ENCODE results near the gene RTN4. TPM values are rescaled to one million over a fixed set of nuclear protein-coding genes. Genes with fewer than 3 reads are reported as not detected.

RTN4 gene
- total and polyA plus RNA-seq, 2 experiments from 2014 or later: 218 to 221 TPM

- no peak for TF ChIP-seq ZNF462 (CRISPR knock-in tag; IDR thresholded peaks at IDR 0.05)
- no peak for TF ChIP-seq POLR2AphosphoS5 (IDR thresholded peaks at IDR 0.05; ENCODE audit: low read depth)
- TF ChIP-seq EZH2phosphoT487 (IDR thresholded peaks at IDR 0.05; ENCODE audit: unreplicated experiment): no peak
- no peak for TF ChIP-seq JUNB (IDR thresholded peaks at IDR 0.05; ENCODE audit: unreplicated experiment)
- TF ChIP-seq NANOG (IDR thresholded peaks at IDR 0.05; ENCODE audit: borderline replicate concordance): no peak
- no peak for TF ChIP-seq ZNF331 (CRISPR knock-in tag; IDR thresholded peaks at IDR 0.05; ENCODE audit: low read depth)
These were observed 82.4 kb downstream of the RTN4 start (continued) for GRCh38 chr2:54967759-54968365.

GRCh38 chr2:54967269-54967668 is 83.0 kb downstream of the RTN4 start:
- DNase-seq (ENCODE audit: low spot score) (peak; percentile 42), ATAC-seq (peak; percentile 65)
- Mint-ChIP-seq H3K36me3 (ENCODE audit: low read depth) (peaks cover 31% of the 10 kb centered on the region), H3K27me3 (ENCODE audit: insufficient read depth, low read depth, poor library complexity) (peaks cover 8% of the 10 kb centered on the region), H3K4me1 (peaks cover 35% of the 10 kb centered on the region), H3K27ac (no peak overlapping the region), H3K9me3 (no peaks in the 10 kb centered on the region), H3K4me3 (0 out of 3 replicates have a peak overlapping the region, but pooled peaks have one; percentile 0)
- H3K27ac ChIP-seq (ENCODE audit: low read depth): 0 out of 2 replicates have a peak overlapping the region, but pooled peaks have one; percentile 23
- H3K27me3 ChIP-seq (ENCODE audit: insufficient read depth): no peaks in the 10 kb centered on the region
- H4K20me1 ChIP-seq (replicated peaks; ENCODE audit: insufficient read depth): peaks cover 4% of the 10 kb centered on the region; the same call in 1 of the 2 replicates
- no peaks in the 10 kb centered on the region for H3F3A ChIP-seq (replicated peaks; ENCODE audit: low read depth)
- H3K36me3 ChIP-seq (ENCODE audit: insufficient read depth): no peaks in the 10 kb centered on the region; the same call in 1 of the 2 replicates
- no peaks in the 10 kb centered on the region; the same call in 1 of the 2 replicates for H3K79me2 ChIP-seq (replicated peaks; ENCODE audit: insufficient read depth)
- no peak overlapping the region for H3K4me2 ChIP-seq
- H3K4me1 ChIP-seq (ENCODE audit: insufficient read depth): peaks cover 18% of the 10 kb centered on the region
- H3K4me3 ChIP-seq: no peak overlapping the region
- H2AFZ ChIP-seq: no peak overlapping the region
- 0 out of 2 replicates have a peak, but pooled peaks cover 6% of the 10 kb centered on the region for H3K9me2 ChIP-seq (ENCODE audit: insufficient read depth)
- no peak for TF ChIP-seq EZH2phosphoT487 (IDR thresholded peaks at IDR 0.05; ENCODE audit: unreplicated experiment)
- TF ChIP-seq CTCF (conservative IDR thresholded peaks at IDR 0.05; ENCODE audit: low read depth in 2 of 2): no peak
- no peak for TF ChIP-seq STAT1 (IDR thresholded peaks at IDR 0.05; ENCODE audit: unreplicated experiment)

Data from GM23338 (cell line).